GM12891 (cell line): ENCODE results near the gene UGT2B7.
"Not testable (repeated sequence)": the region's sequence is repeated elsewhere in the genome, so short reads cannot be mapped to it uniquely, and the experiment has no call there.

Source experiments
- PAX5 ChIP-seq: IDR thresholded peaks from 2 replicates; pipeline ENCODE4 v1.6.1; 2011; ENCODE audit warnings: low read length, moderate library complexity, mild to moderate bottlenecking; ENCODE audit not compliant: insufficient read depth, severe bottlenecking
- POLR2A ChIP-seq: IDR thresholded peaks from 2 replicates; pipeline ENCODE4 v1.6.1; 2011; ENCODE audit warnings: low read depth, low read length, control low read depth
- POLR2AphosphoS5 ChIP-seq: IDR thresholded peaks from 2 replicates; pipeline ENCODE4 v1.6.1; 2011; ENCODE audit warnings: low read depth, low read length, control low read depth
- POU2F2 ChIP-seq: IDR thresholded peaks from 2 replicates; pipeline ENCODE4 v1.6.1; 2011; ENCODE audit warnings: low read depth, mild to moderate bottlenecking, control low read depth, low read length, moderate library complexity
- SPI1 ChIP-seq: IDR thresholded peaks from 2 replicates; pipeline ENCODE4 v1.6.1; 2011; ENCODE audit warnings: low read depth, low read length, control low read depth
- TAF1 ChIP-seq: IDR thresholded peaks from 2 replicates; pipeline ENCODE4 v1.6.1; 2011; ENCODE audit warnings: low read depth, low read length, control low read depth

DNA sequence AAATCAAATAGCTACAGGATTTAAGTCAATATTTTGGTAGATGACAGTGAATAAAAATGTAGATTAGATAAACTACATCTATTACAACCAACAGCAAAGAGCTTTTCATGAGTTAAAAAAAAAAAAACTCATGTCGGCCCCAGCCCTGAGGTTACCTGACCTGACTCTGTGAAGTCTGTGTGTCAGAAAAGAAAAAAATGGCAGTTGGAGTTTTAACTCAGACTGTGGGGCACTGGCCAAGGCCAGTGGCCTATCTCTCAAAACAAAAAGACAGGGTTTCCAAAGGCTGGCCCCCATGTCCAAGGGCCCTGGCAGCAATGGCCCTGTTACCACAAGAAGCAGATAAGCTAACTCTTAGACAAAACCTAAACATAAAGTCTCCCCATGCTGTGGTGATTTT, 42.2 kb upstream of the UGT2B7 start:
- not testable (repeated sequence) for TF ChIP-seq SPI1, TAF1, POLR2AphosphoS5, POLR2A, POU2F2, PAX5
